Fibroblast of mammary gland (primary cell): Measurements from ENCODE around the gene LDB2.

Experiments
- DNase-seq: peaks from one replicate; pipeline ENCODE4 v3.0.0-alpha.2; 2010; ENCODE audit warnings: low read depth
- H3K4me3 ChIP-seq: 2 replicates; pipeline ENCODE4 v1.5.1; 2011; ENCODE audit warnings: low read depth, mild to moderate bottlenecking, low read length, moderate library complexity; ENCODE audit not compliant: control insufficient read depth
- CTCF ChIP-seq: conservative IDR thresholded peaks from 2 replicates; pipeline ENCODE4 v1.5.1; 2011; ENCODE audit warnings: low read depth, low read length, inconsistent platforms; ENCODE audit not compliant: control insufficient read depth, insufficient read depth

The LDB2 gene

GRCh38 chr4:16550531-16550930, 347.9 kb downstream of the LDB2 start:
- DNase-seq, result no peak
- TF ChIP-seq CTCF, result no peak
- no peak overlapping the region for H3K4me3 ChIP-seq

GRCh38 chr4:16545656-16546055, 352.8 kb downstream of the LDB2 start:
- no peak overlapping the region for H3K4me3 ChIP-seq
- DNase-seq, result no peak
- TF ChIP-seq CTCF, result no peak

- no peak for TF ChIP-seq CTCF
- DNase-seq, result no peak
- H3K4me3 ChIP-seq, result no peak overlapping the region
Measured at GRCh38 chr4:16544869-16545268, 353.6 kb downstream of the LDB2 start.

- peak; percentile 40 for DNase-seq
- H3K4me3 ChIP-seq, result no peak overlapping the region
- TF ChIP-seq CTCF, result no peak
Measured at GRCh38 chr4:16544251-16544721, 354.2 kb downstream of the LDB2 start.

GRCh38 chr4:16537926-16538325, 360.5 kb downstream of the LDB2 start:
- H3K4me3 ChIP-seq, result no peak overlapping the region
- DNase-seq, result no peak
- TF ChIP-seq CTCF, result no peak

- TF ChIP-seq CTCF, result no peak
- H3K4me3 ChIP-seq, result no peak overlapping the region
- peak; percentile 90 for DNase-seq
Measured at GRCh38 chr4:16532240-16532970, 366.0 kb downstream of the LDB2 start.
